Choroid plexus epithelial cell (primary cell): ENCODE measurements around the gene CXCL12.
A peak's percentile ranks its signal among the peaks of the same experiment; 100 is the strongest.

Source experiments
- DNase-seq: peaks from one replicate; pipeline ENCODE4 v3.0.0-alpha.2; 2010; ENCODE audit warnings: low read depth
- H3K4me3 ChIP-seq: 2 replicates; pipeline ENCODE4 v1.5.1; 2011; ENCODE audit warnings: low read depth, mild to moderate bottlenecking, control low read depth, low read length, moderate library complexity
- TF ChIP-seq, protein P1 (sequence below): conservative IDR thresholded peaks from 2 replicates; pipeline ENCODE4 v1.5.1; 2011; ENCODE audit warnings: low read depth, mild to moderate bottlenecking, control low read depth, inconsistent platforms, low read length, moderate library complexity

CXCL12 gene

DNA sequence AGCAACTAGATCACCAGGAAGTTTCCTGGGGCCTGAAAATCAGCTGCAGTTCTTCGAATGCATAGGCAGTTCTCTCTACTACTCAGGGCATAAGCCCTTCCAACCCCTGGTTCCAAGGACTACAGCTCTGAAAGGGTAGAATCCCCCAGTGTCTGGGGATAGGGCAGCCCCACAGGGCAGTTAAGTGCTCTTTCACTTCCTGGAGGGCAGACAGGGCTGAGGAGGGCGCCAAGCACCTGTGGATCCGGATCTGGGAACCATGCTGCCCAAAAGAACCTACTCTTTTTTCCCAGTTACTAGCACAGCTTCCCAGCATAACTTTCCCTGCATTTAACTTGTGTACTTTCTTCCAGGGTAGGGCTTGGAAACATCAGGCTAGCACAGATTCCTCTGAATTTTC, 41.1 kb downstream of the CXCL12 start:
- no peak for DNase-seq
- no peak overlapping the region for H3K4me3 ChIP-seq
- TF ChIP-seq, protein P1, sequence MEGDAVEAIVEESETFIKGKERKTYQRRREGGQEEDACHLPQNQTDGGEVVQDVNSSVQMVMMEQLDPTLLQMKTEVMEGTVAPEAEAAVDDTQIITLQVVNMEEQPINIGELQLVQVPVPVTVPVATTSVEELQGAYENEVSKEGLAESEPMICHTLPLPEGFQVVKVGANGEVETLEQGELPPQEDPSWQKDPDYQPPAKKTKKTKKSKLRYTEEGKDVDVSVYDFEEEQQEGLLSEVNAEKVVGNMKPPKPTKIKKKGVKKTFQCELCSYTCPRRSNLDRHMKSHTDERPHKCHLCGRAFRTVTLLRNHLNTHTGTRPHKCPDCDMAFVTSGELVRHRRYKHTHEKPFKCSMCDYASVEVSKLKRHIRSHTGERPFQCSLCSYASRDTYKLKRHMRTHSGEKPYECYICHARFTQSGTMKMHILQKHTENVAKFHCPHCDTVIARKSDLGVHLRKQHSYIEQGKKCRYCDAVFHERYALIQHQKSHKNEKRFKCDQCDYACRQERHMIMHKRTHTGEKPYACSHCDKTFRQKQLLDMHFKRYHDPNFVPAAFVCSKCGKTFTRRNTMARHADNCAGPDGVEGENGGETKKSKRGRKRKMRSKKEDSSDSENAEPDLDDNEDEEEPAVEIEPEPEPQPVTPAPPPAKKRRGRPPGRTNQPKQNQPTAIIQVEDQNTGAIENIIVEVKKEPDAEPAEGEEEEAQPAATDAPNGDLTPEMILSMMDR = peak; percentile 5

GRCh38 chr10:44341886-44342285, 43.0 kb downstream of the CXCL12 start:
- TF ChIP-seq, protein P1 = no peak
- no peak overlapping the region for H3K4me3 ChIP-seq
- DNase-seq = no peak

DNA sequence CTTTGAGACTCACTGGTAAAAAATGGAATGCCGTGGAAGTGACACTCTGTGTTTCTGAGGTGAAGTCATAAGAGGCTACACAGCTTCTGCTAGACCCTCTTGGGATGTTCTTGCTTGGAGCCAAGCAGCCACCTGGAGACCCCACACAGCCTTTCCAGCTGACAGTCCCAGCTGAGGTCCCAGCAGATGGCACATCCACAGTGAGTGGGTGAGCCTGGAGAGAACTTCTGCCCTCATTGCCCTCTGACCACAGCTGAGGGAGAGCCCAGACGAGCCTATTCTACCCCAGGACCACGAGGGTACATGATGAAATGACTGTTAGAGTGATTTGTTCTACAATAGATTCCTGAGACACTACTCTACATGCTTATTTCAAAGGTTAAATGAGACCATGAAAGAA, 44.3 kb downstream of the CXCL12 start:
- TF ChIP-seq, protein P1 = no peak
- DNase-seq = no peak
- no peak overlapping the region for H3K4me3 ChIP-seq

DNA sequence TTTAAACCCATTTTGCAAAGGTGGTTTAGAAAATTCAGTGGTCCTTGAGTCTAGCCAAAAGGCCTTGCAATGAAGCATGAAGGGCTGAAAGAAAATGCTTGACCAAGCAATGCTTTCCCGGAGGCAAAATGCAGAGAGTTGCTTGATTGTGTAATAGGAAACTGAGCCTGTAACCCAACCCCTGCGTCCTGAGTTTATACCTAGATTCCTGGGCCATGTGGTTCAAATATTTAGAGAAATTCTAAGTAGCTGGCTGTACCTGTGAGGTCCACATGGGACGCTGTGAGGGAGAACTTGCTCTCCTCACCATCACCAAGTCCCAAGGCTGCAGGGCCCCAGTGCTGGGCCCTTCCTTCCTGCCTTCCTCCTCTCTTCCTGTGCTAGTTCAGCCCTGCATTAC, 45.7 kb downstream of the CXCL12 start:
- TF ChIP-seq, protein P1 = peak; percentile 11
- peak; percentile 50 for DNase-seq

GRCh38 chr10:44337081-44337480, 47.8 kb downstream of the CXCL12 start:
- no peak for DNase-seq
- H3K4me3 ChIP-seq = no peak overlapping the region
- TF ChIP-seq, protein P1 = no peak

More for the DNA sequence above, 45.7 kb downstream of the CXCL12 start:
- H3K4me3 ChIP-seq = no peak overlapping the region

GRCh38 chr10:44335330-44336021, 49.4 kb downstream of the CXCL12 start:
- DNase-seq = no peak
- TF ChIP-seq, protein P1 = no peak
- no peak overlapping the region for H3K4me3 ChIP-seq

DNA sequence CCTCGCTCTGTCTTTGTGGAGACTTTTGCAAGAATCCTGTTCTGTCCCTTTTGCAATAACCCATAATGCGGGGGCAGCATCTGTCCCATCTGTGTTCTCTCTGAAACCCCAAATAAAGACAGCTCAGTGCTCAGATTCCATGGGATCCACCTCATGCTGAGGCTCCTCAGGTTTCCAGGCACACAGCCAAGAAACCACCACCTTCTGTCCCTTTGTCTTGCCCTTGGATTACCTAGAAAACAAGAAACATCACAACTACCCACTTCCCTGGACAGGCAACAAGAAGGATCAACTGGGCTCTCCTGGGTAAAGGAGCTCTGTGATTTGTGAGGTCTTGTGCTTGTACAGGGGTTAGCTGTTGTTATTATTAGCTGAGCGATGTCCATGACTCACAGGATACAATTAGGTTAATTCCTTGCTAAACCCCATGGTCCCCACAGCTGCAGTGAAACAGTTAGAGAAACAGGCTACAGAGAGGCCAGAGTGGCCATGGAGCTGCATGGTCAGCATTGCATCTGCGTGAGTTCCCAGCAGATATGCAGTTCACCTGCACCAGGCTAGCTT, 50.2 kb downstream of the CXCL12 start:
- TF ChIP-seq, protein P1 = no peak
- peak; percentile 80 for DNase-seq
- no peak overlapping the region for H3K4me3 ChIP-seq
